GM12878 (cell line): ENCODE measurements around the gene DBI. TPM values are rescaled to one million over a fixed set of nuclear protein-coding genes. Genes with fewer than 3 reads are reported as not detected.

Experiments used
- ATAC-seq: fragments of 200-7000 bp; cut with Tn5 transposase; 3 replicates; pipeline ENCODE4 v1.9.1; 2020; ENCODE audit warnings: mild to moderate bottlenecking, moderate library complexity
- BruUV-seq: library from RNA; stranded (reverse); fragments of 400-500 nt; replicated peaks from 2 replicates; lab custom pipeline; 2021; lab: Mats Ljungman, UMichigan
- CTCF ChIA-PET: fragments of 300-600 bp; sonication (Branson Sonifier 250); formaldehyde crosslinking; extraction: SDS; loops from one replicate; lab custom pipeline; 2021; ENCODE audit warnings: inconsistent platforms; lab: Yijun Ruan, JAX
- POLR2A ChIA-PET: fragments of 350-600 bp; formaldehyde crosslinking; extraction: SDS; loops from one replicate; lab custom pipeline; 2021; ENCODE audit warnings: inconsistent platforms; lab: Charles Lee
- RAD21 ChIA-PET: fragments of 300-600 bp; sonication (Branson Sonifier 250); formaldehyde crosslinking; loops from one replicate; lab custom pipeline; 2023; ENCODE audit warnings: antibody characterized with exemption; ENCODE audit not compliant: unreplicated experiment; lab: Charles Lee
- SMC1A ChIA-PET: fragments of 300-600 bp; sonication (Branson Sonifier 250); formaldehyde crosslinking; loops from one replicate; lab custom pipeline; 2023; ENCODE audit not compliant: unreplicated experiment, uncharacterized antibody; lab: Charles Lee
- DNase-seq: peaks from one replicate; pipeline ENCODE4 v3.0.0-alpha.2; 2011; ENCODE audit warnings: low read depth, low spot score
- FAIRE-seq: peaks from 3 replicates; lab custom pipeline; 2011; peaks lifted over from hg19 to GRCh38; lab: Jason Lieb, UNC
- H2AFZ ChIP-seq: 2 replicates; pipeline ENCODE4 v1.6.0; 2011; ENCODE audit warnings: low read depth, low read length, control low read depth; ENCODE audit not compliant: control insufficient read depth
- H3K27ac ChIP-seq: 2 replicates; pipeline ENCODE4 v1.5.1; 2011; ENCODE audit warnings: control low read depth; ENCODE audit not compliant: control insufficient read depth, insufficient read depth
- H3K27me3 ChIP-seq, 2 experiments: replicated peaks in 1 of 2; 2 replicates each; pipeline versions ENCODE4 v1.6.0 to v1.6.1; 2011; ENCODE audit warnings: low read length in 1 of 2; ENCODE audit not compliant: control insufficient read depth in 2 of 2, insufficient read depth in 2 of 2
- H3K36me3 ChIP-seq, 2 experiments: 2 replicates each; pipeline ENCODE4 v1.5.1; 2011; ENCODE audit warnings: low read length in 1 of 2; ENCODE audit not compliant: control insufficient read depth in 2 of 2, insufficient read depth in 2 of 2
- H3K4me1 ChIP-seq: 2 replicates; pipeline ENCODE4 v1.6.1; 2011; ENCODE audit warnings: mild to moderate bottlenecking, low read length, moderate library complexity, mixed read lengths; ENCODE audit not compliant: control insufficient read depth, insufficient read depth
- H3K4me2 ChIP-seq: 2 replicates; pipeline ENCODE4 v1.6.0; 2011; ENCODE audit warnings: control low read depth; ENCODE audit not compliant: control insufficient read depth, insufficient read depth
- H3K4me3 ChIP-seq: fragments of 200-600 bp; sonication (generic); 2 replicates; pipeline ENCODE4 v1.5.1; 2016
- H3K79me2 ChIP-seq: 2 replicates; pipeline ENCODE4 v1.6.0; 2011; ENCODE audit warnings: low read length; ENCODE audit not compliant: control insufficient read depth, insufficient read depth
- H3K9ac ChIP-seq: 2 replicates; pipeline ENCODE4 v1.8.0; 2011; ENCODE audit warnings: low read length, control low read depth, mixed read lengths; ENCODE audit not compliant: control insufficient read depth, insufficient read depth
- H3K9me3 ChIP-seq: replicated peaks from 3 replicates; pipeline ENCODE4 v1.5.1; 2011; ENCODE audit warnings: mild to moderate bottlenecking, low read length; ENCODE audit not compliant: control insufficient read depth, insufficient read depth
- H4K20me1 ChIP-seq: 2 replicates; pipeline ENCODE4 v1.6.0; 2011; ENCODE audit not compliant: control insufficient read depth, insufficient read depth
- ATF7 ChIP-seq: fragments of 450-650 bp; IDR thresholded peaks from 2 replicates; pipeline ENCODE4 v1.6.1; 2016; ENCODE audit warnings: low read depth, mild to moderate bottlenecking
- BMI1 ChIP-seq: fragments of 450-650 bp; IDR thresholded peaks from 2 replicates; pipeline ENCODE4 v1.6.1; 2016; ENCODE audit warnings: mild to moderate bottlenecking, moderate library complexity, borderline replicate concordance
- CBX3 ChIP-seq: fragments of 200-600 bp; sonication (generic); IDR thresholded peaks from 2 replicates; pipeline ENCODE4 v1.6.1; 2016; ENCODE audit warnings: low read depth, borderline replicate concordance
- ETV6 ChIP-seq, 2 experiments: fragments of 450-650 bp in 1 of 2; IDR thresholded peaks in 1 of 2; conservative IDR thresholded peaks in 1 of 2; 2 replicates each; pipeline ENCODE4 v1.6.1; 2014; ENCODE audit warnings: antibody characterized with exemption in 1 of 2, borderline replicate concordance in 1 of 2, low read depth in 1 of 2, mild to moderate bottlenecking in 1 of 2, moderate library complexity in 1 of 2
- HDAC6 ChIP-seq: fragments of 200-600 bp; sonication (generic); IDR thresholded peaks from one replicate; pipeline ENCODE4 v1.8.0; 2017; ENCODE audit warnings: antibody characterized with exemption; ENCODE audit not compliant: unreplicated experiment
- MYB ChIP-seq: fragments of 150-350 bp; IDR thresholded peaks from 2 replicates; pipeline ENCODE4 v1.6.1; 2014; ENCODE audit warnings: mild to moderate bottlenecking, low read depth, low read length, borderline replicate concordance
- NFIC ChIP-seq: IDR thresholded peaks from 2 replicates; pipeline ENCODE4 v1.6.1; 2012; ENCODE audit warnings: low read depth, mild to moderate bottlenecking, inconsistent platforms, low read length, moderate library complexity
- PAX8 ChIP-seq: fragments of 450-650 bp; IDR thresholded peaks from 2 replicates; pipeline ENCODE4 v1.6.1; 2017; ENCODE audit warnings: mild to moderate bottlenecking, moderate library complexity
- RELB ChIP-seq: fragments of 450-650 bp; IDR thresholded peaks from 2 replicates; pipeline ENCODE4 v1.6.1; 2017; ENCODE audit warnings: low read depth, mild to moderate bottlenecking, moderate library complexity
- SIX5 ChIP-seq: IDR thresholded peaks from 2 replicates; pipeline ENCODE4 v1.6.1; 2011; ENCODE audit warnings: mild to moderate bottlenecking, low read depth, low read length, moderate library complexity; ENCODE audit not compliant: severe bottlenecking
- SMC3 ChIP-seq: IDR thresholded peaks from 2 replicates; pipeline ENCODE4 v1.6.1; 2011; ENCODE audit warnings: low read length, improper control_type of control experiment, borderline replicate concordance
- SP1 ChIP-seq: IDR thresholded peaks from one replicate; pipeline ENCODE4 v1.6.1; 2011; ENCODE audit warnings: low read depth, low read length
- SREBF1 ChIP-seq: IDR thresholded peaks from 2 replicates; pipeline ENCODE4 v1.6.1; 2012; ENCODE audit warnings: mild to moderate bottlenecking, low read length
- TCF7 ChIP-seq: IDR thresholded peaks from 2 replicates; pipeline ENCODE4 v1.6.1; 2014; ENCODE audit warnings: antibody characterized with exemption, borderline replicate concordance
- ZBTB33 ChIP-seq: fragments of 450-650 bp; IDR thresholded peaks from 2 replicates; pipeline ENCODE4 v1.6.1; 2017; ENCODE audit warnings: mild to moderate bottlenecking
- WGBS: methylation state at CpG from one replicate; pipeline ENCODE4 v1.1.6; 2016; ENCODE audit warnings: low lambda C conversion rate; ENCODE audit not compliant: insufficient replicate concordance, insufficient coverage; ENCODE audit errors: missing lambda C conversion rate; 5-methylcytosine and 5-hydroxymethylcytosine counted together
- in situ Hi-C: fragments of 300-500 bp; cut with MboI; formaldehyde crosslinking; loops from 9 replicates; pipeline ENCODE4 v1.14.3; 2018; ENCODE audit warnings: mixed read lengths
- intact Hi-C: fragments of 100-400 bp; cut with micrococcal nuclease; formaldehyde crosslinking; loops from one replicate; pipeline ENCODE4 v1.14.2; 2022; ENCODE audit not compliant: unreplicated experiment
- polyA plus RNA-seq, 11 experiments: library from polyadenylated mRNA; depleted of rRNA in 4 of 11; unstranded in 6 of 11; stranded (reverse) in 5 of 11; fragments of >200 nt; fragmentation: Nextera tagmentation in 4 of 11; fragmentation: Illumina TruSeq in 1 of 11; extraction: Ambion mirVana in 4 of 11; extraction: Trizol in 1 of 11; gene quantifications; 1 replicate in 1 of 11; 2 replicates in 10 of 11; pipeline versions ENCODE4 v1.2.1 to v1.2.3, GENCODE V29; 2011 to 2016; ENCODE audit warnings: inconsistent platforms in 2 of 11, missing spikeins in 2 of 11, low read depth in 1 of 11
- total RNA-seq, 4 experiments: library from RNA; depleted of rRNA in 3 of 4; stranded (reverse); fragments of >200 nt in 3 of 4; fragmentation: Illumina TruSeq in 1 of 4; extraction: Trizol in 1 of 4; gene quantifications; 2 replicates each; pipeline versions ENCODE4 v1.2.1 to v1.2.3, GENCODE V29; 2013 to 2021

Gene DBI
- total and polyA plus RNA-seq, 10 of the 15 experiments (the other 5 are each of a cell fraction or from before 2014, with no cell fraction given), result 248 to 2,567 (median 943) TPM

- TF ChIP-seq ZBTB33 (no peak), CBX3 (no peak), TCF7 (no peak), SIX5 (no peak), RELB (no peak), ETV6 (conservative IDR thresholded peaks at IDR 0.05 in 1 of 2, IDR thresholded peaks at IDR 0.05 in 1 of 2; ENCODE audit: borderline replicate concordance in 1 of 2, low read depth in 1 of 2) (no peak)
Observed at GRCh38 chr2:119323459-119323858, 43.3 kb upstream of the DBI start (continued).

- in situ Hi-C loops (no loop called here), intact Hi-C loops (no loop called here)
- H3K4me3 ChIP-seq, result no peak overlapping the region
- CTCF ChIA-PET, result interaction anchor here (1.1 kb wide), 1 partner anchor 59 kb away, joined by 3 read pairs; no protein-coding TSS in a partner anchor
- no peak overlapping the region for H3K4me2 ChIP-seq
- H2AFZ ChIP-seq, result no peak overlapping the region
- no peak overlapping the region for H3K9ac ChIP-seq
- POLR2A ChIA-PET, result no interaction called here
- H3K9me3 ChIP-seq, result no peaks in the 10 kb centered on the region
- H3K27ac ChIP-seq, result no peak overlapping the region
- SMC1A ChIA-PET, result no interaction called here
- no peaks in the 10 kb centered on the region for H3K4me1 ChIP-seq
- no peaks in the 10 kb centered on the region for H3K36me3 ChIP-seq
- RAD21 ChIA-PET, result interaction anchor here (0.6 kb wide), 1 partner anchor 14 kb away, joined by 3 read pairs; no protein-coding TSS in a partner anchor
- H3K79me2 ChIP-seq, result no peaks in the 10 kb centered on the region
- no peak for ATAC-seq
- TF ChIP-seq NFIC (no peak), SREBF1 (no peak), SMC3 (no peak), PAX8 (no peak), BMI1 (no peak), HDAC6 (no peak), MYB (no peak), ATF7 (no peak), SP1 (no peak)
- TF ChIP-seq, all 136 proteins: peak for 0
- DNase-seq (no peak), FAIRE-seq (no peak)
- H4K20me1 ChIP-seq, result no peaks in the 10 kb centered on the region
- no TSS peak for BruUV-seq
- 80% methylated on average over 9 of the region's 9 CpGs for WGBS
- H3K27me3 ChIP-seq, result no peaks in the 10 kb centered on the region
Observed at GRCh38 chr2:119324685-119325270, 42.0 kb upstream of the DBI start.
